Measurements from ENCODE around the gene PSIP1.
"Not testable (repeated sequence)": the region's sequence is repeated elsewhere in the genome, so short reads cannot be mapped to it uniquely, and the experiment has no call there.

PSIP1 gene

DNA sequence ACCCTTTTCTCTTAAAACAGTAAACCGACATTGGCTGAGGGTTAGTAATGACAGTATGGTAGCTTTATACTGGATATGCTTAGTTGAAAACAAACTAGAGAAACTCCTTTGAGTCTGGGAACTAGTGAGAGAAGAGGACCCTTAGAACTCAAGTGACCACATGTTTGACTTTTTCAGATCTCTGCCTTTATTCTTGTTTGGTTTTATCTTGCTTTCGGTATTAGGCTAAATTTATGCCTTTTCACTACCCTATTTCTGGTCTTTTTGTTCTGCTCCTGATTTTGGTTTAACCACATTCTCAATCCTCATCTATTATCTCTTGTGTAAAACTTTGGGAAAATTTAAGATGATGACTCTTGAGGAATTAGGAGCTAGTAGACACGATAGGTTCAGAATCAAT, 77.1 kb downstream of the PSIP1 start:
- DNase-seq (ENCODE audit: low read depth, low spot score) = no peak

DNA sequence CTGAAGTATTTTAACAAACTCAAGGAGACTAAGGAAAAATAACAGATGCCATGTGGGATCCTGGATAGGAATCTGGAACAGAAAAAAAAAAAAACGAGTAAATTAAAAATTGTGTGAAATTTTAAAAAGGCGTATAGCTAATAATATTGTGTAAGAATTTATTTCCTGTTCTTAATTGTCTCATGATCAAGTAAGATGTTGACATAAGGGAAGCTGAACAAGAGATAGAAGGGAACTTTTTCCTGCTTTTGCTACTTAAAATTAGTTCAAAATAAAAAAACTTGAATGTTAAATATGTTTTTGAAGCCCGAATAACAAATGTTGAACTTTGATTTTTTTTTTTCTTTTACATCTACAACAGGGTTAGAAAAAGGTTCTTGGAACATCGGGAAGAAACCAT, 77.6 kb downstream of the PSIP1 start:
- no peak for DNase-seq (ENCODE audit: low read depth, low spot score)

DNA sequence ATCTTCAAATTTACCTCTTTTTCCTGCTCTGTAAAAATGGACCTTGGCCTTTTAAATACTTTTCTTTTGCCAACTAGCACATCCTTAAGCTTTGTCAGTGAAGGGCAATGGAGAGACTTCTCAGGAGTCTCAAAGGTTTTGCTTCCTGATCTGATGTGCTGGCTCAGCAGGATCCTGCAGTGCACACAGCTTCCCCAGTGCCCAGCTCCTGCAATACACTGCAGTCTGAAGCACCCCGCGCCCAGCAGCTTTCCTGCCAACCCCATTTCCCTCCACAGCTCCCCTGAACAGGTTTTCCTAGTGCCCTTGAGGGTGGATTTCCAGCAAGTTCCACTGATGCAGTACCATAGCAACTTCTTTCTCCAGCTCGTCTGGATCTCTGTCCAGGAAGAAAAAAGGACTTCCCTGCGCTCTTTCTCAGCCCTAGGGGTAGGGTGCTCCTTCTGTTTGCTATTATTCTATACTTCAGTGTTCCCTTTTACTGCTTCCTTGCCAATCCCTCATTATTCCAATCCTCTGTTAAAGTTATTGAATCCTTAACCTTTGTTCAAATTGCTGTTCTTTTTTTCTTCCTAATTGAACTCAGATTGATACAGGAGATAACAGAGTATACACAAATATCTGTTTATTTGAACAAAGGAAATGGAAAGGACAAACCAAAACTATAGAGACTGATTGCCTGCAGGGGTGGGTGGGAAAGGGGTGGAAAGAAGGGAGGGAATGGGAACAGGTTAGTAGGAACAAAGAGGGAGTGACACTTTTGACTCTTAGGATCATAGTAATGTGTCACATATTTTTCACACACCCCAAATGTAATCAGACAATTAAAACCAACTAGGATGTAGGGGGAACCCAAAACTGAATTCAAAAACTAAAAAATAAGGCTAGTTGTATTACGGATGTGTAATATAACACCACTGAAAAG, 79.6 kb downstream of the PSIP1 start:
- DNase-seq (ENCODE audit: low read depth, low spot score) = no peak

DNA sequence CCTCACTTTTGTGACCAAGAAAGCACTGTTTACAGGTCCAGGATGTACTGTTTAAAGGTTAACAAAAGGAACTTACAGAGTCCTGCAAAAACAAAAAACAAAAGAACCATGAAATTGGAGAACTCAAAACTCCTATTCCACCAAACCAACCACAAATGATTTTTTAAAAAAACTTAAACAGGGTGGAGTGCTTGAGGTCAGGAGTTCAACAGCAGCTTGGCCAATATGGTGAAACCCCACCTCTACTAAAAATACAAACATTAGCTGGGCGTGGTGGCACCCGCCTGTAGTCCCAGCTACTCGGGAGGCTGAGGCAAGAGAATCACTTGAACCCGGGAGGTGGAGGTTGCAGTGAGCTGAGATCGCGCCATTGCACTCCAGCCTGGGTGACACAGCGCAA, 83.1 kb downstream of the PSIP1 start:
- not testable (repeated sequence) for DNase-seq (ENCODE audit: low read depth, low spot score)

DNA sequence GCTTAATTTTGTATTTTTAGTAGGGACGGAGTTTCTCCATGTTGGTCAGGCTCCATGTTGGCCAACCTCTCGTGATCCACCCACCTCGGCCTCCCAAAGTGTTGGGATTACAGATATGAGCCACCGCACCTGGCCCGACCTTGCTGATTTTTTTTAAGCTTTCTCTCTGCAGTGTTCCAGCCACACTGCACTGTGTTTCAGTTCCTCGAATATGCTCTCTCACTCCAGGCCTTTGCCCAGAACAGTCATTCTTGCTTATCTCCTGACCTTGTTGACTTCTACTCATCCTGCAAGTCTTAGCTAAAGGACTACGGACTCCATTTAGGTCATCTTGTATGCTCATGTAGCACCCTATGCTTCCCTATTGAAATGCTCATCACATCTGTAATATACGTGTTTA, 84.8 kb downstream of the PSIP1 start:
- DNase-seq (ENCODE audit: low read depth, low spot score) = no peak

DNA sequence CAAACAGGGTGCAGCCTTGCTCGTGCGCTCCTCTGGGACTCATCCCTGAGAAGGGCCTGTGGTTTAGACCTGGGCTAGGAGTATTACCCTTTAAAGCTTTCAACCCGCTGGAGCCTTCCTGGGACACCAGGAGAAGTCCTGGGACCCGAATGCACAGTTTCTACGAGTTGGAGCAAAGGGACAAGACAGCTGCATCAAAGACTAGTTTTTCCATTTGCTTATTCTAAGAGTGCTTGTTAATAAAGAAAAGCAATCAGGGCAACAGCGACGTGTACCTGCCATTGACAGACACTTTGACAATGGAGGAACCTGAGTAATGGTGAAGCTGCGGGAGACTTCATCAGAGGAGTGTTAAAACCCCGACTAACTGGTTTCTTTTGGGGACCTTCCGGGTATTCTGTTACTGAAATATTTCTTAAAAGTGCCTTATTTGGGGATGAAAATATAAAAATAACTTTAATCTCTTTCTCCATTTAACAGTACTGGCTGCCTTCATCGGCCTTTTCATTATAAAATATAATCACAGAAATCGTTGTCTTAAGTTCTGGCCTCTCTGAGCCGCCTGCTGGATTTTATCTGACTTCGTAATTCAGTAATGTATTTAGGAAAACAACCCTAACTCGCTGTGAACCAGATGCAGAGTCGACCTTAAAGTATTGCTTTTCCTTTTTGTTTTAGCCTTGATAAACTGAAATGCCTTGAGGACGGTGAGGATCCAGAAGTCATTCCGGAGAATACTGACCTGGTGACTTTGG, 87.4 kb downstream of the PSIP1 start:
- no peak for DNase-seq (ENCODE audit: low read depth, low spot score)

DNA sequence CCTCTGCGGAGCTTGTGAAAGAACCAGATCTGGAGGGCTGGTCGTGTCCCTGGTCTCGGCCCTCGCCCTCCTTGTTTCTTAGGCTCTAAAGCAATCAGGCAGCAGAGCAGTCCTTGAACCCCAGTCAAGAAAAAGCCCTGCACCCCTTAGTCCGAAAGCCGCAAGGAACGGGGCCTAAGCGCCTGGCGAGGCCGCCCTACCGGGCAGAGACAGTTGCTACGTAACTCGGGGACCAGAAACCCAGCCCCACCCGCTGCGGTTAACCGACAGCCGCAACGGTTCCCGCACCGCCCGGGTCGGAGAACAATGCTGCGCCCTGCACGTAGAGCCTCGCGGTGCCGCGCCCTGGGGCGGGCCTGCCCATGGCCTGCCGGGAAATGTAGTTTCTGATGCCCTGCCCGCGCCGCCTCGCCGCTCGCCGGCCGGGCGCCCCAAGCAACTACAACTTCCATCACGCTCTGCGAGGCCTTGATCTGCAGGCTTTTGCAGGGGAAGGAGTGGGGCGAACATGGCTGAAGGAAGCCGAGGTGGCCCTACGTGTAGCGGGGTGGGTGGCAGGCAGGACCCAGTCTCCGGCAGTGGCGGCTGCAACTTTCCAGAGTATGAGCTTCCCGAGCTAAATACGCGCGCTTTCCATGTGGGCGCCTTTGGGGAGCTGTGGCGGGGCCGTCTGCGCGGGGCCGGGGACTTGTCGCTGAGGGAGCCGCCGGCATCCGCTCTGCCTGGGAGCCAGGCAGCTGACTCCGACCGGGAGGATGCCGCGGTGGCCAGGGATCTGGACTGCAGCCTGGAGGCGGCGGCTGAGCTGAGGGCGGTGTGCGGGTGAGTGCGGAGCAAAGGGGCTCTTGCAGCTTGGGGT, 88.2 kb downstream of the PSIP1 start, which contains the start of gene SNAPC3:
SNAPC3 (plus strand) TSS at position 505 of the 859 bp plus-strand sequence; CDS start at position 509, 4 bp downstream.
- peak; percentile 75 for DNase-seq (ENCODE audit: low read depth, low spot score)

DNA sequence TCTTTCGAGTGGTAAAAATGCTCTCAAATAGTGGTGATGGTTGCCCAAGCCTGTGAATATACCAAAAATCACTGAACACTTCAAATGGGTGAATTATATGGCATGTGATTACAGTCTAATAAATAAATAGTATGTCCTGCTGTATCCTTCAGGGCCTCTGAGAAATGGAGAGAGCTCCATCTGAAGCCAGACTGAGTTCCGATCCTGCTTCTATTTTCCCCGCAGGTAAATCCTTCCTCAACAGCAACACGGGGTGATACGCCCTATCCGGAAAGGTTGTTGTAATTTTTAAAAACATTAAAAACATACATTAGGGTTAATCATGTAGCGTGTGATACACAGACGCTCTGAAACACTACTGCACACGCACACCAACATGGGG, 88.8 kb downstream of the PSIP1 start:
- DNase-seq (ENCODE audit: low read depth, low spot score) = no peak

DNA sequence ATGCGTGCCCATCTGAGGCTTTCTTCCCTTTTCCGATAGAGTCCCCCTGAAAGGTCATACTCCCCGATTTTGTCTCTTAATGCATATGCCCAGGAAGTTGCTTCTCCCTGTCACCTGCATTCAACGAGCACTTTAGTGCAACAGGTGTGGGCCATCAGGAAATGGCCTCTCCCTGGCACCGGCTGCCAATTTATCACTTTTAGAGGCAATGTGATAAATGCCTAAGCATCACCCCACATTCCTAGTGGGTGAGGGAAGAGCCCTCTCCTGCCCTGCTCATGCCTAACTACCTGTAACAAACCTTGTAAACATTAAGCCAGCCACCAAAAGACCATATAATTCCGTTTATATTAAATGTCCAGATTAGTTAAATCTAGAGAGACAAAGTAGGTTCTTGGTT, 89.2 kb downstream of the PSIP1 start:
- no peak for DNase-seq (ENCODE audit: low read depth, low spot score)

DNA sequence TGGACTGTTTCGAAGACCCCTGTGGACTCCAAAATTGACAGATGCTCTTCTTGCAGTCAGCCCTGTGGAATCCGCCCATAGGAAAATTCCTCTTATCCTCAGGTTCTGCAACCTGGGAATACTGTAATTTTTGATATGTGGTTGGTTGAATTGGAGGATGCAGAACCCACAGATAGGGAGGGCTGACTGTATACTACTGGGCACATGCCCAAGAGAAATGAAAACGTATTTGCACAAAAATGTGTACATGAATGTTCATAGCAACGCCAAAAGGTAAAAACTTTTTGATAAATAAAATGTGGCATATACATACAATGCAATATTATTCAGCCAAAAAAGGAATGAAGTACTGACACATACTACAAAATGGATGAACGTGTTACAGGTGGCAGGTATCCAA, 90.0 kb downstream of the PSIP1 start:
- no peak for DNase-seq (ENCODE audit: low read depth, low spot score)

DNA sequence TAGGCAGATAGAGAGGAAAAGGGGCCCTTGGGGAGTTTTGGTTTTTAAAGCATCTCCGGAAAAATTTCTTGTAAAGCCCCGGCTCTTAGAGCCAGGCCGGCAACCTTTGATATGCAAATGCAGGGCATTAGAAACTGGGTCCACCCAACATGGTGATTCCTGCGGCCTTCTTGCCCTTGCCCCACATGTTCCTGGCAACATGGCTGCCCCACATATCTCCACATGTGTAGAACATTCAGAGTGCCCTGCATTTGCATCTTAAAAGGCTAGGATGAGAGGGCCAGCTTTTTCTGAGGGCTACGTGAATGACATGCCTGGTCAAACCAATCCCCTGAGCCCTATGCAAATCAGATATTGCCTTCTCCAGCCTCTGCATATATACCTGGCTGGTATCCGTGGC, 93.1 kb downstream of the PSIP1 start:
- DNase-seq (ENCODE audit: low read depth, low spot score) = no peak

DNA sequence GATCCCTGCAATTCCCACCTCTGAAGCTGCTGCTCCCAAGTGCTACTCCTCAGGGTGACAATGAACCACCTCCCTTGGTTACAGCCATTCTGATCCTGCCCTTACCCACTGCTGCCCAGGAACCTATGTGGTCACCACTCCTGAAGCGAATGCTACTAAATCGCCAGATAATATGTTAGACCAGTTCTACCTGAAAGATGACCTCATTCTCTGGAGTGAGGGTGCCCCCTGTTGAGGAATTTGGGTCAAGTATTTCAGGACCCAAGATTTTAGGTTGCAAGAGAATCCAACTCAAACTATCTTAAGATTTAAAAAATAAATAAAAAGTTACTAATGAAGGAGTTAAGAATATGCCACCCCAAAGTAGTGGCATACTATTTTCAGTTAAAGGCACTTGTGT, 93.9 kb downstream of the PSIP1 start:
- DNase-seq (ENCODE audit: low read depth, low spot score) = no peak
